Suppressor macrophage treated with lipopolysaccharide for 4 hours (primary cell): Measurements from ENCODE around the gene SRSF4.

Experiments used
- DNase-seq: peaks from one replicate; pipeline ENCODE4 v3.0.0-alpha.2; 2020

The SRSF4 gene

GRCh38 chr1:29200906-29201594 lies 19.4 kb upstream of the SRSF4 start:
- no peak for DNase-seq

- DNase-seq = no peak
Observed at GRCh38 chr1:29197993-29198392, 16.3 kb upstream of the SRSF4 start.

- DNase-seq = no peak
Observed at GRCh38 chr1:29197590-29197924, 15.9 kb upstream of the SRSF4 start.

GRCh38 chr1:29196863-29197589 lies 15.3 kb upstream of the SRSF4 start:
- no peak for DNase-seq

- no peak for DNase-seq
Observed at GRCh38 chr1:29195881-29196291, 14.2 kb upstream of the SRSF4 start.

- DNase-seq = no peak
Observed at GRCh38 chr1:29193879-29194455, 12.3 kb upstream of the SRSF4 start.

- no peak for DNase-seq
Observed at GRCh38 chr1:29190718-29191117, 9.0 kb upstream of the SRSF4 start.

GRCh38 chr1:29186707-29187106 lies 5.0 kb upstream of the SRSF4 start:
- no peak for DNase-seq

GRCh38 chr1:29186252-29186651 lies 4.6 kb upstream of the SRSF4 start:
- no peak for DNase-seq

- DNase-seq = no peak
Observed at GRCh38 chr1:29183287-29183686, 1.6 kb upstream of the SRSF4 start.

GRCh38 chr1:29180497-29181412 lies 945 bp downstream of the SRSF4 start:
- DNase-seq = peak; percentile 53

GRCh38 chr1:29179641-29180184 lies 2.0 kb downstream of the SRSF4 start:
- peak; percentile 74 for DNase-seq

- DNase-seq = no peak
Observed at GRCh38 chr1:29177022-29177705, 4.5 kb downstream of the SRSF4 start.

GRCh38 chr1:29176576-29176975 lies 5.1 kb downstream of the SRSF4 start:
- DNase-seq = no peak

- no peak for DNase-seq
Observed at GRCh38 chr1:29172415-29172939, 9.2 kb downstream of the SRSF4 start.

GRCh38 chr1:29171521-29171920 lies 10.2 kb downstream of the SRSF4 start:
- no peak for DNase-seq

- no peak for DNase-seq
Observed at GRCh38 chr1:29171089-29171488, 10.6 kb downstream of the SRSF4 start.

- peak; percentile 72 for DNase-seq
Observed at GRCh38 chr1:29169976-29170375, 11.7 kb downstream of the SRSF4 start.

GRCh38 chr1:29167904-29168303 lies 13.8 kb downstream of the SRSF4 start:
- no peak for DNase-seq

GRCh38 chr1:29166291-29166878 lies 15.3 kb downstream of the SRSF4 start:
- DNase-seq = no peak

- no peak for DNase-seq
Observed at GRCh38 chr1:29164588-29164987, 17.1 kb downstream of the SRSF4 start.
